NK-92 (cell line): ENCODE results near the gene SLC25A53.
"Not testable (repeated sequence)": the region's sequence is repeated elsewhere in the genome, so short reads cannot be mapped to it uniquely, and the experiment has no call there.

Experiments used
- DNase-seq: peaks from one replicate; lab custom pipeline; 2025; ENCODE audit not compliant: unreplicated experiment; lab: John Stamatoyannopoulos, UW

The SLC25A53 gene

GRCh38 chrX:104075778-104076445 lies 80.9 kb downstream of the SLC25A53 start, which contains the start of gene TMSB15C:
TSS of gene TMSB15C (minus strand) at chrX:104076236.
- DNase-seq: not testable (repeated sequence)

DNA sequence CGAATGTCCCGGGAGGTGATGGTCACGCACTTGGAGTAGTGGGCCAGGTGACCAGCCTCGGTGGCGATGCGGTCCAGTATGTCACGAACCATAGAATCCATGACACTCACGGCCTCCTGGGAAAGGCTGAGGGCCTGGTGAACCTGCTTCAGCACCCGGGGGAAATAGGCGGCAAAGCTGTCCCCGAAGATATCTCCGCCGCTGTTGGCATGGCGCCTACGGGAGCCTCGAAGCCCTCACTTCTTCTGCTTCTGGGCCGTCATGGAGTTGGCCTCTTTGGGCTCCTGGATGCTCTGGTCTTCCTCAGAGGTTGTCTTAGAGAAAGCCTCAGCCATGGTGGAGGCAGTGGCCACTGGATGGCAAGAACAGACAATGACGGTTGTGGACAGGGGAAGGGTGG lies 94.2 kb downstream of the SLC25A53 start:
- not testable (repeated sequence) for DNase-seq

- DNase-seq: not testable (repeated sequence)
Measured at GRCh38 chrX:104054956-104055355, 101.9 kb downstream of the SLC25A53 start.
